Gastrocnemius medialis (tissue), 4 donors: ENCODE measurements around the gene OCEL1. TPM values are rescaled to one million over a fixed set of nuclear protein-coding genes. Genes with fewer than 3 reads are reported as not detected.
A peak's percentile ranks its signal among the peaks of the same experiment; 100 is the strongest.

Experiments used
- ATAC-seq, 2 donors: fragments of 150-250 bp; one replicate each; pipeline ENCODE4 v1.9.1; 2016
- DNase-seq, 2 donors: peaks; one replicate each; pipeline ENCODE4 v3.0.0-alpha.2; 2019
- H3K27ac ChIP-seq, 4 donors: fragments of 200-600 bp; sonication (generic); 1 replicate in 1 of 4; 2 replicates in 3 of 4; pipeline ENCODE4 v1.5.1; 2016 to 2018; ENCODE audit warnings: mild to moderate bottlenecking in 2 of 4, moderate library complexity in 1 of 4
- H3K27me3 ChIP-seq, 3 donors: fragments of 200-600 bp; sonication (generic) in 2 of 3; 1 replicate in 1 of 3; 2 replicates in 2 of 3; pipeline versions ENCODE4 v1.5.1 to v1.6.0; 2016 to 2019; ENCODE audit warnings: mild to moderate bottlenecking in 1 of 3, moderate library complexity in 1 of 3
- H3K36me3 ChIP-seq, 2 donors: fragments of 200-600 bp; sonication (generic) in 1 of 2; one replicate each; pipeline ENCODE4 v1.5.1; 2017 to 2018
- H3K4me1 ChIP-seq, 2 donors: fragments of 200-600 bp; sonication (generic) in 1 of 2; one replicate each; pipeline ENCODE4 v1.5.1; 2016 to 2017; ENCODE audit warnings: mild to moderate bottlenecking in 2 of 2
- H3K4me3 ChIP-seq, 4 donors: fragments of 200-600 bp; sonication (generic) in 3 of 4; 1 replicate in 1 of 4; 2 replicates in 3 of 4; pipeline ENCODE4 v1.5.1; 2016 to 2019; ENCODE audit warnings: mild to moderate bottlenecking in 2 of 4
- H3K9me3 ChIP-seq, 3 donors: fragments of 200-600 bp; sonication (generic) in 2 of 3; 1 replicate in 1 of 3; 2 replicates in 2 of 3; pipeline ENCODE4 v1.5.1; 2016 to 2019
- CTCF ChIP-seq, 5 experiments: fragments of 450-650 bp in 3 of 5; fragments of 200-600 bp in 2 of 5; sonication (generic) in 2 of 5; IDR thresholded peaks in 4 of 5; conservative IDR thresholded peaks in 1 of 5; 1 replicate in 4 of 5; 2 replicates in 1 of 5; pipeline ENCODE4 v1.5.1; 2016 to 2019; ENCODE audit warnings: antibody characterized with exemption in 5 of 5, mild to moderate bottlenecking in 3 of 5, moderate library complexity in 3 of 5
- POLR2A ChIP-seq, 2 donors: fragments of 450-650 bp; IDR thresholded peaks; one replicate each; pipeline ENCODE4 v1.6.1; 2017; ENCODE audit warnings: antibody characterized with exemption in 2 of 2, mild to moderate bottlenecking in 2 of 2, moderate library complexity in 2 of 2
- in situ Hi-C, 4 donors: fragments of 200-750 bp; cut with MboI; loops; one replicate each; pipeline versions ENCODE4 v1.15.0 to v1.8.0; 2017; ENCODE audit warnings: low sequenced_read_pairs in 4 of 4
- intact Hi-C: fragments of 100-400 bp; cut with DNase I; formaldehyde crosslinking; loops from one replicate; pipeline ENCODE4 v1.15.1; 2023; ENCODE audit warnings: low total_unique reads
- total RNA-seq, 4 donors: library from RNA; depleted of rRNA; stranded (reverse); fragments of >200 nt; gene quantifications; one replicate each; pipeline versions ENCODE4 v1.1.0 to v1.2.3, GENCODE V29; 2016

Gene OCEL1
- total RNA-seq, 4 donors from 2014 or later, result 3.3 to 5.8 (median 4.5) TPM

GRCh38 chr19:17244618-17245534, 18.9 kb downstream of the OCEL1 start:
- no peaks in the 10 kb centered on the region for H3K27me3 ChIP-seq
- ATAC-seq (peak; percentile 14 to 15), DNase-seq (no peak)
- peak overlapping the region; percentile 63 to 85 (median 73) for H3K4me3 ChIP-seq
- no peaks in the 10 kb centered on the region for H3K36me3 ChIP-seq
- peak overlapping the region; percentile 85 to 91 (median 90) for H3K27ac ChIP-seq
- in situ Hi-C loops (no loop called here), intact Hi-C loops (no loop called here)
- no peaks in the 10 kb centered on the region for H3K9me3 ChIP-seq
- H3K4me1 ChIP-seq, result peaks cover 28 to 39% of the 10 kb centered on the region in 2 donors
- no peak for TF ChIP-seq POLR2A (IDR thresholded peaks at IDR 0.05)
- TF ChIP-seq CTCF (IDR thresholded peaks at IDR 0.05 in 4 of 5, conservative IDR thresholded peaks at IDR 0.05 in 1 of 5), result no peak

DNA sequence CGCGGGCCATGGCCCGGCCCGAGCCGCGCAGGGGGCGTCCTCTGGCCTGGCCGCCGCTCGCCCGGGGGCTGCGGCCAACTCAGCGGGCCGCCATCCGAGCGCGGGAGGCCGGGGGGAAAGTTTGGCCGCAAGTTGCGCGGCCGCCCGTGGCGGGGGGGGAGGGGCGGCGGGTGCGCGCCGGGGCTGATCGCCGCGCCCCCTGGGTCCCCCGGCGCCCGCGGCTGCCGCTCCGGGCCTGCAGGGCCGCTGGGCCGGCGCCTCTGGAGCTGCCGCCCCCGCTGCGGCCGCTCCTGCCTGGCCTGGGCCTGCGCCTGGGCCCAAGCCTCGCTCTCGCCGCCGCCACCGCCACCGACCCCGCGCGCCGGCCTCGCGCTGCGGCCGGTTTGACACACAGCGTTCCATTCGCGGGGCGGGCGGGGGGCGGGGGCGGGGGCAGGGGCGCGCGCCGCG, 19.5 kb downstream of the OCEL1 start, which contains the start of gene NR2F6:
NR2F6 (minus strand) TSS at position 385 of the 450 bp plus-strand sequence. CDS start 699 bp downstream, outside the sequence.
- H3K4me3 ChIP-seq, result peak within 1 kb of the TSS; percentile 63 to 85 (median 73)
- peak; percentile 12 to 17 for ATAC-seq
- intact Hi-C loops (no loop called here), in situ Hi-C loops (no loop called here)
- H3K9me3 ChIP-seq, result no peaks in the 10 kb centered on the region
- H3K27ac ChIP-seq, result peak within 1 kb of the TSS; percentile 85 to 93 (median 90)
- peak; percentile 73 to 83 for TF ChIP-seq POLR2A (IDR thresholded peaks at IDR 0.05)
- no peak for TF ChIP-seq CTCF (IDR thresholded peaks at IDR 0.05 in 4 of 5, conservative IDR thresholded peaks at IDR 0.05 in 1 of 5)
- DNase-seq, result no peak
- H3K36me3 ChIP-seq, result no peaks in the 10 kb centered on the region
- H3K27me3 ChIP-seq, result no peaks in the 10 kb centered on the region
- peaks cover 28 to 39% of the 10 kb centered on the region in 2 donors for H3K4me1 ChIP-seq

DNA sequence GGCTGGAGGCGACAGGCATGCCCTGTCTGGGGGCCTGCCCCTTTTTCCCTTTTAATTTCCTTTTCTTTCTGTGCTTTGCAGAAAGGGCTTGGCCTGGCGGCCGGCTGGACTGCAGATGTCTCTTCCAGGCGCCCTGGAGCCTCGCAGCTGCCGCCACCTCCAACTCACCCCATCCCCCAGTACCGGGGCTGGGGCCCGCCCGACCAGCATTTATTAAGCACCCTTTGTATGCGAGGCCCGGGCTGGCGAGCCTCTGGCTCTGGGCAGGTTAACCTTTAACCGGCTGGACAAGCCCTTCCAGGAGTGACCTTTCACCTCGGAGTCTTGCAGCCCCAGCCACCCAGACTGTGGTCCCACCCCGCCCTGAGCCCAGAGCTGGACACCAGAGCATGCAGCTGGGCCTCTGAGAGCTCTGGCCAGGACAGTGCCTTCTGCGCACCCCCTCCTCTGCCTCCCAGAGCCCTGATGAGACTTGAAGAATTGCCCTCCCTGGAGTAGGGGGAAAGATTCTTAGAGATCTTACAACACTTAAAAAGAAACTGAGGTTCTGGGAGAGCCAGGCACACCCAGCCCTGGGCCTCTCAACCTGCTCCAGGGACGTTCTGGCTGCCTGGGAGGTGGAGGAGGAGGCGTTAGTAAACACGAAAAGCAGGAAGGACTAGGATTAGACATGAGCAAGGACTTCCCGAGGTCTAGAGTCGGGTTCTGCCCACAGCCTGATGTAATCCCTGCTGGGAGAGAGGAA, 20.8 kb downstream of the OCEL1 start:
- Histone ChIP-seq H3K27me3 (no peaks in the 10 kb centered on the region), H3K4me1 (peaks cover 21 to 26% of the 10 kb centered on the region in 2 donors), H3K9me3 (no peaks in the 10 kb centered on the region), H3K36me3 (no peaks in the 10 kb centered on the region), H3K27ac (peak overlapping the region; percentile 75 to 93 (median 87)), H3K4me3 (peak overlapping the region; percentile 54 to 78 (median 69))
- intact Hi-C loops, result loop anchor here (1.0 kb wide), 3 partner anchors 20 to 308 kb away; partner anchors contain the start of genes BABAM1, COLGALT1 and OCEL1
- peak in 1 of 2 donors; percentile 1 for ATAC-seq
- in situ Hi-C loops, result no loop called here
- TF ChIP-seq POLR2A (IDR thresholded peaks at IDR 0.05) (no peak), CTCF (IDR thresholded peaks at IDR 0.05 in 4 of 5, conservative IDR thresholded peaks at IDR 0.05 in 1 of 5) (no peak)
- DNase-seq, result no peak

GRCh38 chr19:17248011-17248776, 22.2 kb downstream of the OCEL1 start:
- TF ChIP-seq CTCF (IDR thresholded peaks at IDR 0.05 in 4 of 5, conservative IDR thresholded peaks at IDR 0.05 in 1 of 5) (no peak), POLR2A (IDR thresholded peaks at IDR 0.05) (no peak)
- Histone ChIP-seq H3K4me3 (no peak overlapping the region), H3K27ac (no peak overlapping the region), H3K4me1 (peaks cover 10 to 13% of the 10 kb centered on the region in 2 donors), H3K9me3 (no peaks in the 10 kb centered on the region), H3K36me3 (no peaks in the 10 kb centered on the region), H3K27me3 (no peaks in the 10 kb centered on the region)
- ATAC-seq (no peak), DNase-seq (no peak)
- in situ Hi-C loops, result no loop called here
- intact Hi-C loops, result no loop called here
